ENCODE results near the gene TECR.
"Not testable (repeated sequence)": the region's sequence is repeated elsewhere in the genome, so short reads cannot be mapped to it uniquely, and the experiment has no call there.

TECR gene

GRCh38 chr19:14529254-14530004 is at the start of gene TECR:
TECR (plus strand) TSS chr19:14529594; CDS start chr19:14529697, 103 bp downstream.
- DNase-seq = peak; percentile 100

- peak; percentile 75 for DNase-seq
These were observed 49.3 kb upstream of the TECR start for GRCh38 chr19:14479975-14480699.

- no peak for DNase-seq
These were observed 48.7 kb upstream of the TECR start for GRCh38 chr19:14480700-14481079.

GRCh38 chr19:14482172-14482941 is 47.0 kb upstream of the TECR start:
- no peak for DNase-seq

- DNase-seq = no peak
These were observed 41.8 kb upstream of the TECR start for GRCh38 chr19:14487370-14488125.

- DNase-seq = no peak
These were observed 36.5 kb upstream of the TECR start for GRCh38 chr19:14492756-14493337.

- DNase-seq = no peak
These were observed 35.0 kb upstream of the TECR start for GRCh38 chr19:14494411-14494810.

GRCh38 chr19:14494910-14495671 is 34.3 kb upstream of the TECR start:
- no peak for DNase-seq

GRCh38 chr19:14495672-14496028 is 33.7 kb upstream of the TECR start:
- no peak for DNase-seq

GRCh38 chr19:14496029-14496833 is 33.2 kb upstream of the TECR start, which contains the start of gene GIPC1:
GIPC1 (minus strand) TSS chr19:14496127; CDS start chr19:14482976, 13,151 bp downstream.
- DNase-seq = peak; percentile 87

GRCh38 chr19:14496834-14497227 is 32.6 kb upstream of the TECR start:
- DNase-seq = no peak

GRCh38 chr19:14497228-14497921 is 32.0 kb upstream of the TECR start:
- DNase-seq = no peak

- no peak for DNase-seq
These were observed 26.9 kb upstream of the TECR start for GRCh38 chr19:14502334-14503092.

GRCh38 chr19:14503285-14503684 is 26.1 kb upstream of the TECR start:
- DNase-seq = no peak

GRCh38 chr19:14504575-14504974 is 24.8 kb upstream of the TECR start:
- DNase-seq = not testable (repeated sequence)

- DNase-seq = peak; percentile 79
These were observed 23.7 kb upstream of the TECR start for GRCh38 chr19:14505488-14506239.

GRCh38 chr19:14507704-14508542 is 21.5 kb upstream of the TECR start:
- DNase-seq = peak; percentile 27

Data from CD4-positive, alpha-beta T cell treated with Interleukin-21 for 1 hour (primary cell).